ENCODE results near the gene ALAS2.

GRCh38 chrX:55007656-55008055 lies 23.1 kb downstream of the ALAS2 start:
- TF ChIP-seq CTCF (IDR thresholded peaks at IDR 0.05) (no peak), POLR2A (IDR thresholded peaks at IDR 0.05) (no peak)
